ENCODE data around the gene TRPM4. TPM values are rescaled to one million over a fixed set of nuclear protein-coding genes. Genes with fewer than 3 reads are reported as not detected.
A peak's percentile ranks its signal among the peaks of the same experiment; 100 is the strongest.
"Not testable (repeated sequence)": the region's sequence is repeated elsewhere in the genome, so short reads cannot be mapped to it uniquely, and the experiment has no call there.

TRPM4 gene
- total RNA-seq, 1 donor from 2014 or later, result 3.1 TPM

DNA sequence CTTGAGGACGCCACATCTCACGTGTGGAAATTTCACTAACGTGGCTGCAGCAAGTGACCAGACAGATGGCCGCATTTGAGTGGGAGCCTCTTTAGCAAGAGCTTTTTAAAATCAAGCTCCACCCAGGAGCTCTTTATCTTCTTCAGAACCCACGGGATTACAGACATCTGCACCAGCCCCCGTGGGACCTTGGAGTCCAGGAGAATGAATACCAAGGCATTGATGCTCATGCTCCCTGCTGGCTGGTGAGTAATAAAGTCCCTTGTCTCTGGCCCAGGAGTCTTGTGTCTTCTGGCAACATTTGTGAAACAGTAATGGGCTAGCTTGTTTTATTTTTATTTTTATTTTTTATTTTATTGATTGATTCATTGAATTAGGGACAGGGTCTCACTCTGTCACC is 64.4 kb downstream of the TRPM4 start:
- peaks cover 6% of the 10 kb centered on the region for H3K27me3 Mint-ChIP-seq (ENCODE audit: insufficient read depth, low read depth)
- H3K79me2 ChIP-seq (ENCODE audit: low read depth), result no peaks in the 10 kb centered on the region
- no peaks in the 10 kb centered on the region for H3K4me1 ChIP-seq
- H3K27ac Mint-ChIP-seq, result no peak overlapping the region
- no peak overlapping the region for H3K4me2 ChIP-seq
- H3K9me3 Mint-ChIP-seq, result peaks cover 3% of the 10 kb centered on the region
- no peak for DNase-seq (ENCODE audit: low spot score)
- no peak overlapping the region for H3K9ac ChIP-seq
- H3K4me1 Mint-ChIP-seq, result peaks cover 8% of the 10 kb centered on the region
- TF ChIP-seq EZH2 (IDR thresholded peaks at IDR 0.05) (no peak), EZH2phosphoT487 (IDR thresholded peaks at IDR 0.05) (no peak)
- TF ChIP-seq, protein P1, sequence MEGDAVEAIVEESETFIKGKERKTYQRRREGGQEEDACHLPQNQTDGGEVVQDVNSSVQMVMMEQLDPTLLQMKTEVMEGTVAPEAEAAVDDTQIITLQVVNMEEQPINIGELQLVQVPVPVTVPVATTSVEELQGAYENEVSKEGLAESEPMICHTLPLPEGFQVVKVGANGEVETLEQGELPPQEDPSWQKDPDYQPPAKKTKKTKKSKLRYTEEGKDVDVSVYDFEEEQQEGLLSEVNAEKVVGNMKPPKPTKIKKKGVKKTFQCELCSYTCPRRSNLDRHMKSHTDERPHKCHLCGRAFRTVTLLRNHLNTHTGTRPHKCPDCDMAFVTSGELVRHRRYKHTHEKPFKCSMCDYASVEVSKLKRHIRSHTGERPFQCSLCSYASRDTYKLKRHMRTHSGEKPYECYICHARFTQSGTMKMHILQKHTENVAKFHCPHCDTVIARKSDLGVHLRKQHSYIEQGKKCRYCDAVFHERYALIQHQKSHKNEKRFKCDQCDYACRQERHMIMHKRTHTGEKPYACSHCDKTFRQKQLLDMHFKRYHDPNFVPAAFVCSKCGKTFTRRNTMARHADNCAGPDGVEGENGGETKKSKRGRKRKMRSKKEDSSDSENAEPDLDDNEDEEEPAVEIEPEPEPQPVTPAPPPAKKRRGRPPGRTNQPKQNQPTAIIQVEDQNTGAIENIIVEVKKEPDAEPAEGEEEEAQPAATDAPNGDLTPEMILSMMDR (IDR thresholded peaks at IDR 0.05), result no peak
- H4K20me1 ChIP-seq (ENCODE audit: low read depth), result no peaks in the 10 kb centered on the region
- H3K36me3 ChIP-seq, result no peaks in the 10 kb centered on the region
- H3K36me3 Mint-ChIP-seq, result no peaks in the 10 kb centered on the region
- H3K27ac ChIP-seq, result no peak overlapping the region
- no peak overlapping the region for H2AFZ ChIP-seq (replicated peaks)
- no peak overlapping the region for H3K4me3 ChIP-seq
- H3F3A ChIP-seq (ENCODE audit: low read depth), result no peaks in the 10 kb centered on the region
- H3K4me3 Mint-ChIP-seq, result no peak overlapping the region
- no peaks in the 10 kb centered on the region for H3K9me3 ChIP-seq (ENCODE audit: low read depth)
- no peaks in the 10 kb centered on the region for H3K27me3 ChIP-seq

DNA sequence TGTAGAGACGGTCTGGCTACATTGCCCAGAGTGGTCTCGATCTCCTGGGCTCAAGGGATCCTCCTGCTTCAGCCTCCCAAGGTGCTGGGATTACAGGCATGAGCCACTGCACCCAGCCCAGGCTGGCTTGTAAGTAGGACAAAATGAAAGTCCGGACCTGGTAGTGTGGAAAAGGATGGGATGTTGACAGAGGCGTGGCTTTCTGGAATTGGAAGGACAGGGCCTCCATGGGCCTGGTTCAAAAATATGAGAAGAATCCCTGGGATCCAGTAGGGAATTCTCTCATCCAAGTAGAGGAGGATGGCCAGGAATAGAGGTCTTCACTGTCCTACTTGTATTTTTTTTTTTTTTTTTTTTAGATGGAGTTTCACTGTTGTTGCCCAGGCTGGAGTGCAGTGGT is 64.9 kb downstream of the TRPM4 start:
- no peak overlapping the region for H3K4me3 Mint-ChIP-seq
- no peaks in the 10 kb centered on the region for H4K20me1 ChIP-seq (ENCODE audit: low read depth)
- H3K4me2 ChIP-seq, result no peak overlapping the region
- no peaks in the 10 kb centered on the region for H3K27me3 ChIP-seq
- H3K27ac ChIP-seq, result no peak overlapping the region
- no peaks in the 10 kb centered on the region for H3K36me3 ChIP-seq
- no peak overlapping the region for H3K9ac ChIP-seq
- H3K79me2 ChIP-seq (ENCODE audit: low read depth), result no peaks in the 10 kb centered on the region
- H3K4me1 ChIP-seq, result no peaks in the 10 kb centered on the region
- peaks cover 3% of the 10 kb centered on the region for H3K9me3 Mint-ChIP-seq
- no peak overlapping the region for H3K4me3 ChIP-seq
- no peak for DNase-seq (ENCODE audit: low spot score)
- H3K9me3 ChIP-seq (ENCODE audit: low read depth), result no peaks in the 10 kb centered on the region
- TF ChIP-seq, protein P1 (IDR thresholded peaks at IDR 0.05), result no peak
- no peak for TF ChIP-seq EZH2phosphoT487 (IDR thresholded peaks at IDR 0.05)
- no peak for TF ChIP-seq EZH2 (IDR thresholded peaks at IDR 0.05)
- no peak overlapping the region for H2AFZ ChIP-seq (replicated peaks)
- H3K27ac Mint-ChIP-seq, result no peak overlapping the region
- H3K36me3 Mint-ChIP-seq, result no peaks in the 10 kb centered on the region
- peaks cover 6% of the 10 kb centered on the region for H3K27me3 Mint-ChIP-seq (ENCODE audit: insufficient read depth, low read depth)
- H3K4me1 Mint-ChIP-seq, result peaks cover 8% of the 10 kb centered on the region
- H3F3A ChIP-seq (ENCODE audit: low read depth), result no peaks in the 10 kb centered on the region

DNA sequence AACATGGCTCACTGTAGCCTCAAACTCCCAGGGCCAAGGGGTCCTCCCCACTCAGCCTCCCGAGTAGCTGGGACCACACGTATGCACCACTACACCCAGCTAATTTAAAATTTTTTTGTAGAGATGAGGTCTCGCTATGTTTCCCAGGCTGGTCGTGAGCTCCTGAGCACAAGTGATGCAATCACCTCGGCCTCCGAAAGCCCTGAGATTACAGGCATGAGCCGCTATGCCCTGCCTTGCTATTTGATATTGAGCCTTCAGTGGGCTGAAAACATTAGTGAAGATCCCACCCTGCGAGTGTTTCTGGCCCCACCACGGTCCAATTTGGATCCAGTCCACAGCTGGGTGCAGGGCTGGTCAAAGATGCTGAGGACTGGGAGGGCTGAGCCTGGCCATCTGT is 65.9 kb downstream of the TRPM4 start:
- peaks cover 8% of the 10 kb centered on the region for H3K4me1 Mint-ChIP-seq

DNA sequence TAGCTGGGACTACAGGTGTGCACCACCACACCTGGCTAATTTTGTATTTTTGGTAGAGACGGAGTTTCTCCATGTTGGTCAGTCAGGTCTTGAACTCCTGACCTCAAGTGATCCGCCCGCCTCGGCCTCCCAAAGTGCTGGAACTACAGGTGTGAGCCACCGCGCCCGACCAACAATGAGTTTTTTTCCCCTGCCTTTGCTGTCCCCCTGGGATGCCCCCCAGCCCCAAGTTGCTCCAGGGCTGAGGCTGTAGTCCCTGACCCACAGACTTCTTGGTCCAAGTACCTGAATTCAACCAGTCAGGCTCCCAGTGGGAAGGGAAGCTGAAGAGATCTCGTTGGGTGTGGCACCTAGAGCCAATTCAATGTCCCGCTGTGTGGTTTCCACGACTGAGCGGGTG is 66.8 kb downstream of the TRPM4 start:
- not testable (repeated sequence) for H3K27ac Mint-ChIP-seq; H4K20me1 ChIP-seq (ENCODE audit: low read depth); H3K36me3 ChIP-seq; H3K4me3 Mint-ChIP-seq; H3K4me1 Mint-ChIP-seq; H3K27me3 ChIP-seq; H3K4me1 ChIP-seq; H3K9me3 Mint-ChIP-seq; H3K27ac ChIP-seq; H3K27me3 Mint-ChIP-seq (ENCODE audit: insufficient read depth, low read depth); H3K9ac ChIP-seq; H3F3A ChIP-seq (ENCODE audit: low read depth); H3K4me2 ChIP-seq; H3K4me3 ChIP-seq; H3K9me3 ChIP-seq (ENCODE audit: low read depth); DNase-seq (ENCODE audit: low spot score); H3K36me3 Mint-ChIP-seq; H3K79me2 ChIP-seq (ENCODE audit: low read depth)
- H2AFZ ChIP-seq (replicated peaks), result peak overlapping the region; percentile 58

More for the DNA sequence above, 65.9 kb downstream of the TRPM4 start:
- Histone ChIP-seq H3K4me3 (no peak overlapping the region), H3K36me3 (no peaks in the 10 kb centered on the region), H3K27me3 (no peaks in the 10 kb centered on the region), H3K4me1 (no peaks in the 10 kb centered on the region), H2AFZ (replicated peaks) (no peak overlapping the region), H3F3A (ENCODE audit: low read depth) (no peaks in the 10 kb centered on the region), H3K4me2 (no peak overlapping the region), H3K9me3 (ENCODE audit: low read depth) (no peaks in the 10 kb centered on the region), H3K27ac (no peak overlapping the region), H3K9ac (no peak overlapping the region), H4K20me1 (ENCODE audit: low read depth) (no peaks in the 10 kb centered on the region), H3K79me2 (ENCODE audit: low read depth) (no peaks in the 10 kb centered on the region)
- H3K9me3 Mint-ChIP-seq, result peaks cover 3% of the 10 kb centered on the region
- no peak for DNase-seq (ENCODE audit: low spot score)
- TF ChIP-seq, protein P1 (IDR thresholded peaks at IDR 0.05), result no peak
- TF ChIP-seq EZH2 (IDR thresholded peaks at IDR 0.05) (no peak), EZH2phosphoT487 (IDR thresholded peaks at IDR 0.05) (no peak)
- no peak overlapping the region for H3K4me3 Mint-ChIP-seq
- H3K27ac Mint-ChIP-seq, result no peak overlapping the region
- no peaks in the 10 kb centered on the region for H3K36me3 Mint-ChIP-seq
- H3K27me3 Mint-ChIP-seq (ENCODE audit: insufficient read depth, low read depth), result peaks cover 6% of the 10 kb centered on the region
